GM13977 (cell line): Measurements from ENCODE around the gene RPP30.
"Not testable (repeated sequence)": the region's sequence is repeated elsewhere in the genome, so short reads cannot be mapped to it uniquely, and the experiment has no call there.

ENCODE experiments used
- DNase-seq: peaks from one replicate; pipeline ENCODE4 v3.0.0; 2012; ENCODE audit warnings: low spot score
- in situ Hi-C: fragments of 300-500 bp; cut with MboI; formaldehyde crosslinking; loops from one replicate; pipeline ENCODE4 v1.12.0; 2022; ENCODE audit warnings: low sequenced_read_pairs, low pct_unique_long_range_greater_than_20kb, mixed read lengths, inconsistent platforms; ENCODE audit not compliant: unreplicated experiment
- TF ChIP-seq, protein P1 (sequence below): IDR thresholded peaks from 2 replicates; pipeline ENCODE4 v1.5.1; 2012; ENCODE audit warnings: mild to moderate bottlenecking, control low read depth; ENCODE audit not compliant: insufficient read depth; ENCODE audit errors: extremely low read depth, missing control alignments

The RPP30 gene

DNA sequence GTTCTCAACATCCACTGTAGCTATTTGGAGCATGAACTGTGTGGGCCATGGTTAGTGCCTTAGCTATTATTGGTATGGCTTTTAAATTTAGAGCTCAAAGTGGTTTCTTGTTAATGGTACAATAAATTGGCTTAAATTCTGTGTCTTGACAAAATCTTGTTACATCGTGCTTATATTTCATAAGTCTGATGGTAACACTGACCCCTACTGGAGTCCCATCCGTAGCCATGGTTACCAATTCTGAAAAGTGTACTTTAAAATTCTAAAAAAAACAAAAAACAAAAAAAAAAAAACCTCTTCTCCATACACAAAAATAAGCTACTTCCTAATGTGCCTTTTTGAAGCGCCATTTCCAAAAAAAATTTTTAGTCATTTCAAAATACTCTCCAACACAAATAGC is 6.4 kb upstream of the RPP30 start:
- DNase-seq, result no peak
- in situ Hi-C loops, result loop anchor here (25.0 kb wide), 2 partner anchors 128 to 1078 kb away; no protein-coding TSS in a partner anchor
- TF ChIP-seq, protein P1, sequence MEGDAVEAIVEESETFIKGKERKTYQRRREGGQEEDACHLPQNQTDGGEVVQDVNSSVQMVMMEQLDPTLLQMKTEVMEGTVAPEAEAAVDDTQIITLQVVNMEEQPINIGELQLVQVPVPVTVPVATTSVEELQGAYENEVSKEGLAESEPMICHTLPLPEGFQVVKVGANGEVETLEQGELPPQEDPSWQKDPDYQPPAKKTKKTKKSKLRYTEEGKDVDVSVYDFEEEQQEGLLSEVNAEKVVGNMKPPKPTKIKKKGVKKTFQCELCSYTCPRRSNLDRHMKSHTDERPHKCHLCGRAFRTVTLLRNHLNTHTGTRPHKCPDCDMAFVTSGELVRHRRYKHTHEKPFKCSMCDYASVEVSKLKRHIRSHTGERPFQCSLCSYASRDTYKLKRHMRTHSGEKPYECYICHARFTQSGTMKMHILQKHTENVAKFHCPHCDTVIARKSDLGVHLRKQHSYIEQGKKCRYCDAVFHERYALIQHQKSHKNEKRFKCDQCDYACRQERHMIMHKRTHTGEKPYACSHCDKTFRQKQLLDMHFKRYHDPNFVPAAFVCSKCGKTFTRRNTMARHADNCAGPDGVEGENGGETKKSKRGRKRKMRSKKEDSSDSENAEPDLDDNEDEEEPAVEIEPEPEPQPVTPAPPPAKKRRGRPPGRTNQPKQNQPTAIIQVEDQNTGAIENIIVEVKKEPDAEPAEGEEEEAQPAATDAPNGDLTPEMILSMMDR, result peak; percentile 41

DNA sequence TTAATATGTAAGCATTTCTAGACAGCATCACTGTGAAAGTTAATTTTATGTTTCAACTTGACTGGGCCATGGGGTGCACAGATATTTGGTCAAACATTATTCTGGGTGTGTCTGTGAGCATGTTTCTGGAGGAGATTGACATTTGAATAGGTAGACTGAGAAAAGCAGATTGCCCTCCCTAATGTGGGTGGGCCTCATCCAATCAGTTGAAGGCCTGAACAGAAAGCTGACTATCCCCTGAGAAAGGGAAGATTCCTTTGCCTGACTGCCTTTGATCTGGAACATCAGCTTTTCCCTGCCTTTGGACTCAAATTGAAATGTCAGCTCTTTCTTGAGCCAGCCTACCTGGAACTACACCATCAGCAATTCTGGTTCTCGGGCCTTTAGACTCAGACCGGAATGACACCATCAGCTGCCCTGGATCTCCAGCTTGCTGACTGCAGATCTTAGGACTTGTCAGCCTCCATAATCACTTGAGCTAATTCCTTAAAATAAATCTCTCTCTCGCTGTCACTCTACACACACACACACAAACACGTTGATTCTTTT is 5.7 kb upstream of the RPP30 start:
- TF ChIP-seq, protein P1, result no peak
- DNase-seq, result no peak
- in situ Hi-C loops, result loop anchor here (25.0 kb wide), 2 partner anchors 129 to 1079 kb away; no protein-coding TSS in a partner anchor

DNA sequence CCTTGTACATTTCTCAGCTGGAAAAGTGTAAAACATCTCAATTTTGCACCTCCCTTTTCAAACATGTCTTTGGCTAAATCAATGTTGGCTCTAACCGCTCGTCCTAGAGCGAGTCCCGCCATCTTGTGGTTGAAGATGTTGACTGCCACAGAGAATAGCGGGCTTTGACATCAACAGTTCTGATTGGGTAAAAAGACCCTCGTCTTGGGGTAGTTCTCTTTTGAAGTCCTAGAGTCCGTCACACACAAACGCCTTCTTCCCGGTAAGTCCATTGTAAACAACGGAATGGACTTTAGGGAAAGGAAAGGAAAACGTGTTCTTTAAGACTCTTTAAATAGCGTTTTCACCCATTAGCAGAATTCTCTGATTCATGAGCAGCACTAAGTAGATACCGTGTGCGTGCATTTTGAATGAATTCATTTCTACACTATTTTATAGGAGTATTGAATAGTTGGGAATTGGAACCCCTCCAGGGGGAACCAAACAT is 452 bp upstream of the RPP30 start:
- DNase-seq, result peak; percentile 50
- in situ Hi-C loops, result loop anchor here (25.0 kb wide), 2 partner anchors 134 to 1084 kb away; no protein-coding TSS in a partner anchor
- TF ChIP-seq, protein P1, result peak; percentile 61

DNA sequence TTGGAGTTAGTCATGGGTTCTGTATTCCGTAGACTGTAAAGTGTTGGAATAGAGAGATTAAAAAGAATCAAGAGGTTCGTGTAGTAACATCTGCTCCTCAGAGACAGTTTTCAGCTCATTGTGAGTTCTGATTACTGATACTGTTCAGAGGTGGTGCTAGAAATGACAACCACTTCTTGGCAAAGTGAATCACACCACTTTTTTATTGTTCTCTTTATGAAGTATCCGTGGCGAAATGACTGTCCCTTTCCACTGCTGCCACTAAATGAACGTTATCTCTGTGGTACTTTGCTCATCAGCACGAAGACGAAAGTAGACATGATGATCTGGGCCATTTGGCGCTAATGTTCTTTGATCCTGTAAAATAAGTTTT is 860 bp downstream of the RPP30 start:
- in situ Hi-C loops, result loop anchor here (25.0 kb wide), 2 partner anchors 135 to 1085 kb away; no protein-coding TSS in a partner anchor
- TF ChIP-seq, protein P1, result no peak
- no peak for DNase-seq

DNA sequence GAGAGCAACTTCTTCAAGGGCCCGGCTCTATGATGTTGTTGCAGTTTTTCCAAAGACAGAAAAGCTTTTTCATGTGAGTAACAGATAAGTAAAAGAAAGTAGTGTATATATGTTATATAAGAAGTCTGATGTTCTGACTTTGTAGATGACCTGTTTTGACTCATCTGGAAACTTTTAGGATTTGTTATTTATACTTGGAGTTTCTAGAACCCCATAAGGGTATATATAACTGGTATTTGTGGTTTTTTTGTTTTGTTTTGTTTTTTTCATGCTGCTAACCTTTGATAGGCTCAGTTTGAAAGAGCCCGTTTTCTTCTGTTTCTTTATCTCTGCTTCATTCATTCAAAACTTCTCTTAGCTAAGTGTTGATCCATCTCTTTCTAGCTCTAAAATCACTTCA is 7.3 kb downstream of the RPP30 start:
- in situ Hi-C loops, result no loop called here
- TF ChIP-seq, protein P1, result no peak
- DNase-seq, result no peak

DNA sequence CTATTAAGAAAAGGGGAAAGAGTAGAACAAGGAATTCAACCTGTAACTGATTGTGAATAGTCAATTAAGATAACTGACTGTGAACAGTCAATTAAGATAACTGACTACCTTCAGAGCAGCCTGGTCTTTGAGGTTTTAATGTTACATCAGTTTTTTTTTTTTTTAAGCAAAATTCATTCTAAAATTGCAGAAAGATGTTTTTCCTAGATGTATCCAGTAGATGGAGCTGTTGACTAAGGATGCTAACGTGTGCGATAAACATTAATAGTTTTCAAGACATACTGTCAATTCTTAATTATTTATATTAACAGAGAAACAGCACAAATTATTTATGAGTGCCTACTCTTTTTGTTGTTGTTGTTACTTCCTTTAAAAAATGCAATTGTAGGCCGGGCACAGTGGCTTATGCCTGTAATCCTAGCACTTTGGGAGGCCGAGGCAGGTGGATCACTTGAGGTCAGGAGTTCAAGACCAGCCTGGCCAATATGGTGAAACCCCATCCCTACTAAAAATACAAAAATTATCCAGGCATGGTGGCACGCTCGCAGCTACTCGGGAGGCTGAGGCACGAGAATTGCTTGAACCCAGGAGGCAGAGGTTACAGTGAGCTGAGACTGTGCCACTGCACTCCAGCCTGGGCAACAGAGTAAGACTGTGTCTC is 8.4 kb downstream of the RPP30 start:
- in situ Hi-C loops, result not testable (repeated sequence)
- DNase-seq, result peak; percentile 32
- TF ChIP-seq, protein P1, result peak; percentile 55
